NCI-H774 (cell line): ENCODE measurements around the gene ACE2.
"Not testable (repeated sequence)": the region's sequence is repeated elsewhere in the genome, so short reads cannot be mapped to it uniquely, and the experiment has no call there.

Experiments used
- DNase-seq: peaks from one replicate; lab custom pipeline; 2025; lab: John Stamatoyannopoulos, UW

The ACE2 gene

DNA sequence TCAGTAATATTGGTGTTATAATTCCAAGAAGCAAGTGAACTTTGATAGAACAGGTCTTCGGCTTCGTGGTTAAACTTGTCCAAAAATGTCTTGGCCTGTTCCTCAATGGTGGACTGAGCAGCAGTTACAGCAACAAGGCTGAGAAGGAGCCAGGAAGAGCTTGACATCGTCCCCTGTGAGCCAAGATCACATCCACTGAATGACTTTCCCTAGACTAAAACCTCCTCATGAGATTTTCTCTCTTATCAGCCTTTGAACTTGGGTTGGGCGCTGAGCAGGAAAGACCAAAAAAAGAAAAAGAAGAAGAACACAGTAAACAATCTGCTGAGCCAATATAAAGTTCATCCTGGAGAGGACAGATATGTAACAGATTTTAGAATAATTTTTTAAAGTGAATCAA lies at the start of gene ACE2:
TSS of gene ACE2 (minus strand) at position 216 of the 400 bp plus-strand sequence. CDS start at position 167, 49 bp downstream.
- DNase-seq: no peak

DNA sequence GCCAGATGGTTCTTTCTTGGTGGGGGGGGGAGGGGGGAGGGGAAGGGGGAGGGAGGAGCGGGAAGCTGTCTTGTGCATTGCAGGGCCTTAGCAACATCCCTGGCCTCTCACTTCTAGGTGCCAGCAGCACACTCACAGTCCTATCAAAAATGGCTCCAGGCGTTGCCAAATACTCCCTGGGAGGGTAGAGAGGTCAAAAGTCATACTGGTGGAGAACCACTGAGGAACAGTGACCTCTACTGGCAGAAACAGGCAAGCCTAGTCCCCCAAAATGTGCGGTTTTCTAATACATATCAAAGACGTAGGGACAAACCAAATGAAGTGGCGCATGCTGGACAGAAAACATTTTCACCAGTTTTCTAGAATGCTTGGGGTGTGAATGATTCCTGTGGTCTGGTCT lies 46.8 kb upstream of the ACE2 start:
- not testable (repeated sequence) for DNase-seq

DNA sequence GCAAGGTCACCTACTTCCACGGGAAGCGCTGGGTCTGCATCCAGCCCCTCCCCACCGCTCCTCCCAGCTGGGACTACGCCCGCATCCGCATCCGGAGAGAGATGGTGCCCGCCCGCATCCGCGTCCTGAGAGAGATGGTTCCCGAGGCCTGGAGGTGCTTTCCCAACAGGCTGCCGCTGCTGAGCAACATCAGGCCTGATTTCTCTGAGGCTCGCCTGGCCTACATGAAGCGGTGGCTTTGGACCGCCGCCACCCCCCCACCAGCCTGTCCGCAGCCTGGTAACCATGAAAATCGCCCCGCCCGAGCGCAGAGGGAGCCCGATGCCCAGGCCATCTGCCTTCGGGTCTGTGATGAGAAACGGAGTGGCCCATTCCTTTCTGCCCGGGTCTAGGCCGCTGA lies 45.8 kb upstream of the ACE2 start:
- no peak for DNase-seq

DNA sequence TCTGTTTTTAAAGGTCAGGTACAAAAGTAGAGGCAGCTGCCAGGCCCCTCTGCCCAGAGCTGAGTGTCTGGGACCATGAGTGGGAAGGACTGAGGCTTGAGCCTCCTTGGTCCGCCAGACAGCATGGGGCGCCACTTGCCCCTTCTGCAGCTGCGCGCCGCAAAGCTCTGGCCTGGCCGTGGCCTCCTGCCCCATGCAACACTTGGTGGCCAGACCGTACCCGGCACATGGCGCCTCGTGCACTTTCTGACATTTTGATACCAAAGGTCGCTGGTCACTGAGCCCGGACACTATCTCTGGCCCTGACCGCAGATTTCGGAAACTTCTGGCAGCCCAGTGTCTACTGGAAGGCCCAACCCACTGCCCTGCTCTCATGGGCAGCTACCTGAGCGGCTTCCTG lies 45.3 kb upstream of the ACE2 start:
- no peak for DNase-seq

DNA sequence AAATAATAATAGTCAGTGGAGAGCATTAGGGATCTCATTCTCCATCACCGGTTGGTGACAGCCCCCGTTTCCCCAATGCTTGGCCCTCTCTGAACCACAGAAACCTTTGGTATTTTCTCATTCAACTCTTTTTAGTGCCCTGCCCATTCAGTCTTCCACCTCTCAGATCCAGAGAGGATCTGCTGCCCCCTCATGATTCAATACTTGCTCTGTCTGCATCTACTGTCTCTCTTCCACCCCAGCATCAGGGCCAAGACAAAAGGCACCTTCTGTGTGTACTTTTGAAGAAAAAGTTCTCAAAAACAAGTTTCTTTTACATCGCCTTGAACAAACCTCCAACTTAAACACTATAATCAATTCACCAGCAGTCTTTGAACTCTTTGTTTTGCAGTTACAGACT lies 44.5 kb upstream of the ACE2 start:
- no peak for DNase-seq

DNA sequence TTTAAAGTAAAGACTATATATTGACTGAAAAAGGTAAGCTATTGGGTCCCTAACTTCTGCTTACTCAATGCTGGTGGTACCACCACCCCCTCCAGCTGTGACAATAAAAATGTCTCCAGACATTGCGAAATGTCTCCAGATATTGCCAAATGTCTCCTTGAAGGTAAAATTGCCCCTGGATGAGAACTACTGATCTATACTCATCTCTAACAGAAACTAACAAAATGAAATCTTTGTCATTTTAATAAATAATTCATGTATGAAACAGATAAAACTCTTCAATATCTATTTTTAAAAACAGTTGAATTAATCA lies 43.8 kb upstream of the ACE2 start:
- DNase-seq: no peak

DNA sequence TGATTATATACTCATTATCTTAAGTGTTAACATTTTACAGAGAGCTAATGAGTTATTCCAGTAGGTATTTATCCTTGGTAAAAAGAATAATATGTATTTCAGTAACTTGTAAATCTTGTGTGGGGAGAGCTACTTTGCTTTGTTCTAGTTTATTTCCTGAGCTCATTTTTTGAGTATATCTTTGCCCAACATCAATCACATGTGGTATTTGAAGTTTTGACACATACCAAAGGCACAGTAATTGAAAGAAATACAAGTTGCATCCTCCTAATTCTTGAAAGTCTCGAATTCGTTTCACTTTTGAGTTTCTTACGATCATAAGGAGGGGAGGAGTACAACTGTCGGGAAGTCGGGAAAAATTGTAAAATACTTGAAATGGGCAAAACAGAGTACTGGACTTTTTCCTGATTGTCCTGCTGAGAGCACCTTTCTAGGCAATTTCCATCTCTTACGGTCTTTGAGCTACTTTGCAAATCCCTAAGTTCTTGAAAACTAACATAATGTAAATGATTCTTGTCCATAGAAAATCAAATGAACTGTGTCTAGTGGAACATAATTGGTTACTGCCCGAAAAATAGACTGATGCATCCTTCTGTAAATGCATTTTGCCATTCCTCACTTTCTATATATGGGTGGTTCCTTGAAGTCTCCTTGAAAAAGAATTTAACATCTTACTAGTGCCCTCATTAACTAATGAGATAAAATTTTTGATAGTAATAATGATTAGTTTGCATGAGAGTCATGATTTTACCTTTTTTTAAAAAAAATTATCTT lies 43.2 kb upstream of the ACE2 start:
- DNase-seq: no peak

DNA sequence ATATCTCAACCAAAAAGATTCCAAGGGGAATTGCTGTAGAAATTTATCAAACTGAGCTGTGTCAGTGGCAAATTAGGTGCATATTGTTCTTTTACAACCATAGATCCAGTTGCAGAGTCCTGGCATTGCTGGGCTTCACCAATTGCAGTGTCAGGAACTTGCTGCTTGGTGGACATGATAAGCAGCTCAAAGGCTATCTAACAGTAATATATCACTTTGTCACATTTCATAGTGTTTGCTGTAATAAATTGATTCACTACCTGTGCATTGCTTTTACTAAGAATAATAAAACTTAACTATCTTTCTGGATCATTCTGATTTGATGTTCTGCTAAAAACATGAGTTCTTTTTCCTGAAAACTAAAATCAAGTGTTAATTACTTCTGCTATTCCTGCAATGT lies 30.9 kb upstream of the ACE2 start:
- DNase-seq: no peak

DNA sequence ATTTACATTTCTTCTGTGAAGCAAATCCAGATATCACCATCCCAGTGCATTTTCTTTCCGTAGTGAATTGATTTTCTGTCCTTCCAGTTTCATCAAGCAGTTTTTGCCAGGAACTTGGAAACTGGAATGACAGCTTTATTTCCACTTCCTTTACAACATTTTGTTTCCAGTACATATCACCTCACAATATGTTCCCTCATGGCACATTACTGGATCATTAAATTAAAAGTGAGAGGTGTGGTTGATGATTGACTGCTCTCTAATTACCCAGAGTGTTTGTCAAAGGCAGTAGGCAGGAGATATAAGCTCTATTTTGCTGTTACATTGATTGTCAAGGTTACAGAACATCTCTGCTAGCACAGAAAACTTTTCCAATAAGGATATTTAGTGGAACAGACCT lies 22.3 kb upstream of the ACE2 start:
- DNase-seq: no peak

DNA sequence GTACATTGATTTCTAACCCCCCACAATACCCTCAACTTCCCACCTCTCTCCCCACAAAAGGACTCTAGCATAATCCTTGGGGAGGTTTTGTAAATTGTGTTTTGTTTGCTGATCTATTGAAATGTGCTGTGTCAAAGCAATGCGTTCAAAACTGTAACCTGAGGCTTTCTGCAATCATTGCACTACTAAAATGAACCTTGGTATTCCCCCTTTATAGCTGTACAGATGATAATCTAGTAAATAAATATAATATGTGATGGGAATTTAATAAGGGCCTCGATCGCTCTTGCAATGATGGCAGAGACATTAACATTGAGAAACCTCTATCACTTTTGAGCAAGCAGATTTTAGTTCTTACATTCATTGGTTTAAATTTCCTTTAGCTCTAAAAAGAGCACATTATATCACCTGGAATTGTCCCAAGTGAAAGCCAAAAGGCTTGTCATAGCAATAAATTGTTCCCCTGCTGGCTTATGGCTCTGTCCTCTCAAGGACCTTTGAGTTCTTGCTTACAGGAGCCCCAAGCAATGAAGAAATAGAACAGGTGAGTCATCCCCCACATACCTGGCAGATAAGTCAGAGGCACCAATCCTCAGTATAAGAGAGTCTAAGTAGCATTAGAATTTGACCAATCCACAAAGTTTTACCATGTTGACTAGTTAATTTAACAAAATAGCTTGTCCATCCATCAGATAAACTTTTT lies 18.4 kb upstream of the ACE2 start:
- no peak for DNase-seq

DNA sequence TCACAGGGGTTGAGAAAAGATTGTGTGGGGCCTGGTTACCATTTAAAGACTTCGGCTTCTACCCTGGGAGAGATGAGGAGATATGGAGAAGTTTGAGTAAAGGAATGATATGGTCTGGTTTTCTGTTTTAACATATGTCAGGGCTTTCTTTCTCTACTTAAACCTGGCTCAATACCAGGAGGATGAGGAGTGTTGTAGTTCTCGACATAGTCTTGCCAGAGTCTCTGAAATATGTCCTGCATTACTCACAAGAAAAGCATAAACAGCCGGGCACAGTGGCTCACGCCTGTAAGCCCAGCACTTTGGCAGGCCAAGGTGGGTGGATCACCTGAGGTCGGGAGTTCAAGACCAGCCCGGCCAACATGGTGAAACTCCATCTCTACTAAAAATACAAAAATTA lies 16.4 kb upstream of the ACE2 start:
- DNase-seq: no peak

DNA sequence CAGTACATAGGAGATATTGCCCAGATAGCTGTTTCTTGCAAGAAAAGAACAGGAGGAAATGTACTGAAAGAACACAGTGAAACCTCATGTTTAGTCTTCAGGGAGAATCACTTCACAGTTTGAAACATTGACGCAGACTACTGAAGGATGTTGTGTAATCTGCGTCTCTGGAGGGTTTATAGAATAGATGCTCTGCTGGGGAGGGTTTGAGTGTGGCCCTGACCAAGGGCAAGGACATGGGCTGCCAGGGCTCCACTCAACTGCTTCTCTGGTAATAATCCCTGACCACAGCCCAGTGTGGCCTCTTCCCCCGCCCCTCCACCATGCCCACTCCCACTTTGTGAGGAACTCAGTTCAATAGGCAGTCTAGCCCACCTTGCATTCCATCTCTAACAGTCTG lies 15.8 kb upstream of the ACE2 start:
- DNase-seq: no peak

DNA sequence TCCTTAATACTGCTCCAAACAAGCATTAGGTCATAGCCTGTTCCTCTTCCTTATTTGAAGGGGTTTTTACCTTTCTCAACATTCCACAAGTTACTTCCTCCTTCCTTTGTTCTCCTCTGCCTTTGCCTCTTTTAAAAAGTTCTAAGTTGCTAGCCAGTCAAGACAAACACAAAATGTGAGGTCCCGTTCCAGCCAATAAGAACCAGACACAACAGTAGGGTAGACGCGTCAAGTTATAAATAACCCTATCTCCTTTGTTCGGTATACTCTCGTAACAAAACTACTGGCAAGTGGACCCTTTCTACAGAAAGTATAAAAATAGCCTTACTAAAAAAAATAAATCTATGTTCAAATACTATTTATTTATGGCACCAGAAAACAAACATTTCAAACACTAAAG lies 6.3 kb upstream of the ACE2 start:
- no peak for DNase-seq

DNA sequence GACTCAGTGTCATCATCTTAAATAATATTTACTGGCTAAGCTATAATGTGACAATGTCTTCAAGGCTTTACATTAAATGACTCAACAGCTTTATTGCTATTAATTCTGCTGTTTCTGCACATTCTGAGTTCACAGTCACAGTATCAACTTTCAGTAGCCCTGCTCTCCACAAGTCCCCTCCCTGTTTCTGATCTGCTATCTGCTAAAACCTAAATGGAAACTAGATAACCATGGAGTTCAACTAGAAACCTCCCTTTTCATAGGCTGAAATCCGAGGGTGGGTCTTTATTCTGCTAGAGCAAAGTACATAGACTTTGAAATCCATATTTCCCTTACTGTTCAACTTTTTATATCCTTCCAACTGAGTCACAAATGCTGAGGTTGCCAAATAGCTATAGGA lies 5.4 kb upstream of the ACE2 start:
- DNase-seq: no peak

DNA sequence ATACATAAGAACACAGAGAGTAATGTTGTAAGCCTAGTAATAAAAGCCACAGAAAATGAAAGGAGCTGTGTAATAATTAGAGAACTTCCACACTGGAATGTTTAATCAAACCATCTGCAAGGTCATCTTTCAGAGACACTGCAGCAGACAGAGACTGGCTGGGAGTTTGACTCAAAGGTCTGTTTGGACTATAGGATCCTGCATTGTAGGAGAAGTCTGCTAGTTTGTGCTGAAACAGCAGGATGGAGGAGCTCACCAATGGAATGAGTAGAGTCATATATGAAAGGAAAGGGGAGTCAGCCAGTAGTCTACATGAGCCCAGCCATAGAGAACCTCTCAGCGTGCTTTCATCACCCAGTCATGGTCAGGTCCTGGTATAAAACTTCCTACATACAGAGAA lies 4.5 kb upstream of the ACE2 start:
- no peak for DNase-seq

DNA sequence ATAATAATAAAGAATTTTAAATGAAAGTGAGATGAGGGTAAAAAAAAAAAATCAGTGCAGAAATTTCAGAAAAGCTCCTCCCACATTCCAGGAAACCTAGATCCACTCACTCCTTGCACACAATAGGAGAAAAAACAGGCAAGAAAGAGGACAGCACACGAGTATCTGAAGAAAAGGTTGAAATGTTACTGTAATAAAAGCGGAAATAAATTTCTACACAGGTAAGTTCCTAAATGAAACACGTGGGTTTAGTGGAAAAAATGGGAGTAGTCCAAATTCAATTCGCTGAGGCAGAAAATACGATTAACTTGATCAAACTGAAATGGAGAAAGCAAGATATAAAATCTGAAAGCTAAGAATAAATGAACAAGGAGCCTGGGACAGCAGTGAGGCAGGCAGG lies 2.0 kb upstream of the ACE2 start:
- no peak for DNase-seq

DNA sequence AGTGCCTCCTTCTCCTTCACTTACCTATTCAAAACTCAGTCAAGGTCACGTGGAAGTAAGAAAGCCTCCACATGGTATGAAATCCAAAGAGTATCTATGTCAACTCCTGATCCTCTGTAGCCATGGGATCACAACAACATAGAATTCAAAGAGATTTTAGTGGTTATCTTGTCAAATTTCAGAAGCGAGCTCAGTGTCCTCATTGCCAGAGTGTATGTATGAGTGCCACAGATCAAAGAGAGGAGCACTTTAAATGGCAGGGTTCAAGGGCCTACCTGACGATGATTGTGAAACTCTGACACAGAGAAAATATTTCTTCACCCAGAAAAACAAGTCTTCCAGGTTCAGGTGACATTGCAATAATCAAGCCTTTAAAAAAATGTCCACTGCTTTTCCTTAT lies 1.2 kb upstream of the ACE2 start:
- no peak for DNase-seq

DNA sequence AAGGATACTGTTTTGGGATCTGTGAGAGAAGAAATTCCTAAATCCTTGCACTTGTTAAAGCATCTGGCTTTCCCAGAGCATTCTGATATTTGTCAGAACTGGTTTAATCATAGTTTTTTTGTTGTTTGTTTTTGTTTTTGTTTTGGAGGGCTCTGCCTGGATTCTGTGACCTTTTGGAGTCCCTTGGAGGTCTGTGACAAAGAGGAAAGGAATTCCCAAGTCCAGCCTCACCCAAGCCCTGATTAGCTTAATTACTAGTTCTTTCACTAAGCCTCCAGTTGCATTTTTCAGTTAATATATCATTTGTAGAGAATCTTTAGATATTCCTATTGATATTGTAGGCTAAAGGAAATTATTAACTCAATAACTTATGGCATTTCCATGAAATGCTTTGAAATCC lies 711 bp downstream of the ACE2 start:
- DNase-seq: no peak

DNA sequence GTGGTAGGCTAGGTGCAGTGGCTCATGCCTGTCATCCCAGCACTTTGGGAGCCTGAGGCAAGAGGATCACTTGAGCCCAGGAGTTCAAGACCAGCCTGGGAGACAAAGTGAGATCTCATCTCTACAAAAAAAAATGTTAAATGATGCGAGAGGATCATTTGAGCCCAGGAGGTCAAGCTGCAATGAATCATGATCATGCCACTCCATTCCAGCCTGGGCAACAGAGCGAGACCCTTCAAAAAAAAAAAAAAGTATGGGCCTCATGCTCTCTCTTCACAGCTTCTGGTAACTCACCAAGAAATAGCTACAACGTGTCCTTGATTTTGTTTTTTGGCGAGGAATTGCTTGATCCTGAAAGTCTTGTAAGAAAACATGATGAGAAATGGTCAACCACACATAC lies 1.3 kb downstream of the ACE2 start:
- DNase-seq: no peak

DNA sequence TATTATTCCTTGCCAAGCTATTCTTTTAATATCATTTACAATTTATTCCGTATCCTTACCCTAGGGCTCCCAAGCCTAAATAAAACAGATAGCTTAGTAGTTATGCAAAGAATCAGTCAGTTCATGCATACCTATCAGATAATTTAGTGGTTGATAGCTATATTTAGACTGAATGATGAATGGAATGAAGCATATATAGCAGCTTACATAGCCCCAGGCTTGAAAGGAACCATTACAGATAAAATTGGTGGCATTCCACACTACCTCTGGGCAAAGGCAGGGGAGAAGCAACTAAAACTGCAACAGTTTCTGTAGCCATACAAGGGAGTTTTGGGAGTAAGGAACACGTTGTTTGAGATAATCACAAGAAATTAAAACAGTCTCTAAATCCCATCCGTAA lies 2.7 kb downstream of the ACE2 start:
- DNase-seq: no peak

DNA sequence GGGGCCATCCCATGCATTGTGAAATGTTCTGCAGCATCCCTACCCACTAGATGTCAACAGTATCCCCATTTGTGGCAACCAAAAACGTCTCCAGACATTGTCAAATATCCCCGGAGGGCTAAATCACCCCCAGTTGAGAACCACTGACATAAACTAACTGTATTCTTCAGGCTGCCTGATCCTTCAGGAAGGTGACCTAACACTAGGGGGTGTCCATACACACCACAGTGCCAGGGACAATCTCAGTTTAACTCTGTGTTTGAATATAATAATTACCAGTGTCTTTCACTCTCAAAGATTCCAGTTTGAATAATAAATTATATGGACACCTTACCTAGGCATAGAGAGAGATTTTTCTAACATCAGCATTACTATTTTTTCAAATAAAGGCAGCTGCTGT lies 6.4 kb downstream of the ACE2 start:
- DNase-seq: no peak

DNA sequence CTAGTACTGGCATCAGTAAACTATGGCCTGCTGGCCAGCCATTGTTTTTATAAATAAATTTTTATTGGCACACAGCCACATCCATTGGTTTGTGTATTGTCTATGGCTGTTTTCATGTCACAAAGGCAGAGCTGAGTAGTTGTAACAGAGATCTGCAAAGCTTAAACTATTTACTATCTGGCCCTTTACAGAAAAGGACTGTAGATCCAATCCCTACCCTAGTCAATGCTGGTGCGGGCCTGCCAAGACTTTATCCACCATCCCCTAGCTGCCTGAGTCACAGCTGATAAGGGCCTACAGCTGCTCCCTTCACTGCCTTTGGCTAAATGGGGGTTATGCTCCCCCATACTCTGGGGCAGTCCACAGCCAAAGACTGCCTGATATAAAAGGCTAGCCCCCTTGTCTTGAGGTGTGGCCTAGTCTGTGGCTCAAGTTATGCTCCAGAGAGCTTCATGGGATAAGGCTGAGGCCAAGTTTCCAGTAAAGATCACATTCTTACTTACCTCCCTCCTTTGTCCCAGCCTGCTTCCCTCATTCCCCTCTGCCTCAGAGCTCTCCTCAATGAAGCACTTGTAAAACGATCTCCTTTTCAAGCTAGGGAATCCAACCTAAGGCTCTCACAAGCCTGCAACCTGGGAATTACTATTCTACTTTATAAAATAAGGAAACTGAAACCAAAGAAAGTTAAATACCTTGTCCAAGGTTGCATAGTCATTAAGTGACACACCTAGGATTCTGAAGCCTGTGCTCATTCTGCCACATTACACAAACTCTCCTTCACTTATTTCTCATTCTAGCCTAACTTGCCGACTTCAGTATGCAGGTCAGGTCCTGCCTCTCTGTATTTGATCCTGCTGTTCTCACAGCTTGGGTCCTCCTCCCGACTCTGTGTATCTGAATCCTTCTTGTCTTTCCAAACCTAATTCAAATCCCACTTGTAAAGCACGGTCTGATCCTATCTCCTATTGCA lies 20.7 kb downstream of the ACE2 start:
- DNase-seq: no peak

DNA sequence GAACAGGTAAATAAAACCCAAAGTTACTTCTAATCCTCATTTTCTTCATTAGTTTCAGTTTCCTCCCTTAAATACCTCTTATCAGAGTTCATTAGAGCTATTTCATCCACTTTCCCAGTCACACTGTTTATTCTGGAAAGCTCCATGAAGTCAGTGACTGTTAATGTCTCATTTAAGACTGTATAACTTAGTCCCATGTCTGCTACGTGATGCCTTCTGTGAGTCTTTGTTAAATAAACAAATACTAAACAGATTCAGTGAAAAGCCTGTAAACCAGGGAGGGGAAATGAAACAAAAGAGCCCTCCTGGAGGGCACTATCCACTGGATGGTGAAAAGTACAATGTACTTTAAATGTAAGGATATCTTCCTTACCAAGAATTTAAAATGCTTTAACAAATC lies 24.7 kb downstream of the ACE2 start:
- no peak for DNase-seq
